ENCODE data around the gene PRRT1. TPM values are rescaled to one million over a fixed set of nuclear protein-coding genes. Genes with fewer than 3 reads are reported as not detected.
"Not testable (repeated sequence)": the region's sequence is repeated elsewhere in the genome, so short reads cannot be mapped to it uniquely, and the experiment has no call there.

Gene PRRT1
- total RNA-seq, 1 donor from 2014 or later: 6.1 TPM

DNA sequence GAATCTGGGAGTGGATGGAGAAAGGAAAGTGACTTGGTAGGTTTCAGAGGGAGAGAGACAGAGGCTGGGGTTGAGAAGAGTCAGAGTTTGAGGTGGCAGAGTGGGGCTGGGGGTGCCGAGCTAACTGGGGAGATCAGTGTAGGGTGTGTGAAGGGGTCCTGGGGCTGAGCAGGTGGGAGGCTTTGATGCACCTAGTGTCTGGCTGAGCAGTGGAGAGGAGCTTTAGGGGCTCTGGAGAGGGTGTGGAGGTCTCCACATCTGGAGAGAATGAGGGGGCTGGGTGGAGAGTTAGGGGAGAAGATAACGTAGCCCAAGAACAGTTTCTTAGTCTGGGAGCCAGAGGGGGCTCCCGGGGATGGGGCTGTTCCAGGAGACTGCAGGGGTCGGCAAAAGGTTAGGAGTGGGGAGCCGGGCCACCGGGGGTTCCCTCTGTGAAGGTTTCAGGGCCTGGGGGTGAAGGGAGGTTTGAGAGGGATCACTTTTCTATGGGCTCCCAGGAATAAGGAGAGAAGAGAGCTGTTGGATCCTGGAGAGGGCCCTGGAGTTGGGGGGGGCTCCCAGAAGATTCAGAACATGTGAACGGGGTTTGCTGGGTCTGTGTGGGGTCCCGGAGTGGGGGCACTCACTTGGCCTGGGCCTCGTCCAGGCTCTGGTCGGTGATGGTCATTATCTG, 37.5 kb upstream of the PRRT1 start:
- intact Hi-C loops (cut with DNase I): no loop called here
- no peak for ATAC-seq
- no peak for DNase-seq (ENCODE audit: low spot score)

- no peak for DNase-seq (ENCODE audit: low spot score)
These were observed 36.8 kb upstream of the PRRT1 start for GRCh38 chr6:32188381-32189068.

GRCh38 chr6:32187725-32188380, 36.1 kb upstream of the PRRT1 start:
- peak; percentile 59 for DNase-seq (ENCODE audit: low spot score)

More at GRCh38 chr6:32188381-32189068, 36.8 kb upstream of the PRRT1 start:
- no peak for ATAC-seq
- intact Hi-C loops (cut with DNase I): no loop called here

DNA sequence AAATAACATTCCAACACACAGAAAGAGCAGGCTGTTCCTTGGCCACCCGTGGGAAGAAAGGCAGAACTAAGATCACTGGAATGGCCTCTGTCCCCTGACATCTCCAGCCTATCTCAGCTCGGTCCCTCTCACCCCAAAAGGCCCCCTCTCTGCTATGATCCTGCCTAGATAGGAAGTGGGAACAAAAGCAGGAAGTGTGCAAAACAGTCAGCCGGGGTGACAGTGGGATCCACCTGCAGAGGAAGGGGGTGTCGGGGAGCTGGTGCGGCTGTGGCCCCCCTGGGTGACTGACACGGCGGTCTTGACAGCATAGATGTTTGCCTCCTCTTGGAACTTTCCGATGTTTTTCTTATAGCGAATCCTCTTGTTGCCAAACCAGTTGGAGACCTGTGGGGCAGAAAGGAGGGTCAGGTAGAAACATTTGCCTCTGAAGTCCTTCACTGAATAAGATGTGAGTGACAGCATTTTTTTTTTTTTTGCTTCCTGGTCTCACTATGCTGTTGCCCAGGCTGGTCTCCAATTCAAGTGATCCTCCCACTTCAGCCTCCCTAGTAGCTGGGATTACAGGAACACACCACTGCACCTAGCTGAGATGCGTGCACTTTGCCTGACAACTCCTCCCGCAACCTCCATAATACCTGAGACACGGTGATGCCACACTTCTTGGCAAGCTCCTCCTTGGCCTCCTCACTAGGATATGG, 35.4 kb upstream of the PRRT1 start:
- DNase-seq (ENCODE audit: low spot score) (no peak), ATAC-seq (no peak)
- intact Hi-C loops (cut with DNase I): no loop called here

More at GRCh38 chr6:32187725-32188380, 36.1 kb upstream of the PRRT1 start:
- intact Hi-C loops (cut with DNase I); ATAC-seq: not testable (repeated sequence)

DNA sequence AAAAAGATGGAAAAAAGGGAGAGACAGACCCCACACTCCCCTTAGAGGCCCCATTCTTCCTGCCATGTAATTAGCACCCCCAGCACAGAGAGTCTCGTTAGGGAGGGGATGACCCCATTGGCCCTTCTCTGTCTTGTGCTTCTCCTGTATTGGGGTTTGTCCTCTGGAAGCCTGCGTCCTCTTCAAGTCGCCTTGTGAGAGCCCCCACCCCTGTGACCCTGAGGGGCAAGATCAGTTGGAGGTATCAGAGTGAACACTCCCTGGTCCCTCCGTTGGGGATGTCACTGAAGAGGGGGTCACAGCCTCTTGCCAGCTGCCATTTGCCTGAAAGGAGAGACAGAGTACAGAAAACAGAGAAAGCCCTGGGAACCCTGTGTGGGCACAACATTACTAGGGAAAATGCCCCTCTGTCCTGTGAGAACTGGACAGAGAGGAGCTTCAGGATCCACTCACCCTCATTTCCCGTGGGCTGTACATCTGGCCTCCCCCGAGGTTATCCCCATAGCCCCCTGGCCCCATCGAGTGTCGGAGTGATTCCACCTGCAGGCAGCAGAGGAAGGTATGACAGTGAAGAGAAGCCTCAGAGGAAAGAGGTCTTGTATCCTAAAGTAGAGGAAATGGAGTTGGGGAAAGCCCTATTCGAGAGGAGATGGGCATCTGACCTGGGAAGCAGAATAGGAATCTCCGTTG, 34.6 kb upstream of the PRRT1 start:
- intact Hi-C loops (cut with DNase I); DNase-seq (ENCODE audit: low spot score); ATAC-seq: not testable (repeated sequence)

DNA sequence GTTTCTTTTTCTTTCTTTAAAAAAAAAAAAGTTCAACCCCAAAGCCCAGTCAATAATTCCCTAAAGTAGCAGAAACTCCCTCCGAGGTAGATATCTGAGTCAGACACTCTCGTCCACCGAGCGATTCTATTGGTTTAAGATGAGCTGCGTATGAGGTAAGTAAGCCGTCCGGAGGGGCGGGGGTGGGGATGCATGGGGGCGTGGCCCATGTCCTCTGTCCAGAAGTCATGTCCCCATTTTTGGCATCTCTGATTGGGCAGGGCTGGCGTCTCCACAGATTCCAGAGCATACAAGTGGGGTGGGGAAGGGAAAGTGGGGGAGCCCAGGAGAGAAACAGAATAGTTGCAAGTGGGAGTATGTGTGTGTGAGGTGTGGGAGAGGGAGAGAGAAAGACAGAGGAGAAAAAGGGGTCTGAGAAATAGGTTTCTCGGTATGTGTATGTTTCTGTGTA, 34.0 kb upstream of the PRRT1 start:
- DNase-seq (ENCODE audit: low spot score) (peak; percentile 85), ATAC-seq (peak; percentile 75)
- intact Hi-C loops (cut with DNase I): not testable (repeated sequence)

DNA sequence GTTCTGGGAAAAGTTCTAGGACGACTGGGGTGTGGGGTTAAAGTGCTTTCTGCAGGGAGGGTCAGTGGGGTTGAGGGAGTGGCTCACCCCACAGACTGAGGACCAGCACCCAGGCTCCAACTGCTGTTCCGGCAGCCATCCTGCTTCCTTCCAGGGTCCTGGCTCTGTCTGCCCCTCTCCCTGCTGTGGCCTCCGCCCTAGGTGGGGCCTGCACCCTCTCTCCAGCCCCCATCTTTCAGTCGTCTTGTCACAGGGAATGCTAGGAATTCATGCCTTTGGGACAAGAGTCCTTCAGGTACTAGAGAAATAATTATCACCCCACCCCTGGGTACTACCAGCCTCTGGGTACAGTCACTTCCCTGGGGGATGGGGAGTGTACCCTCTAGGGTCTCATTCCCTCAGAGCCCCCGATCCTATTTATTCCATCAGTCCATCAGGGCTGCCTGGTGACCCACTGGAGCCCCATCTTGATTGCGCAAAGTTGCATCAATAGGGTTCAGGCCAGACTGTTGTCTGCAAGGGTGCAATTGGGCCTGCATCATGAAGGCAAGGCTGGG, 32.4 kb upstream of the PRRT1 start, which contains the start of gene AGER:
TSS of gene AGER (minus strand) at position 170 of the 557 bp plus-strand sequence. CDS start at position 139, 31 bp downstream.
- DNase-seq (ENCODE audit: low spot score) (no peak), ATAC-seq (no peak)
- intact Hi-C loops (cut with DNase I): no loop called here

GRCh38 chr6:32183483-32184083, 31.8 kb upstream of the PRRT1 start:
- intact Hi-C loops (cut with DNase I): no loop called here
- ATAC-seq (no peak), DNase-seq (ENCODE audit: low spot score) (no peak)

DNA sequence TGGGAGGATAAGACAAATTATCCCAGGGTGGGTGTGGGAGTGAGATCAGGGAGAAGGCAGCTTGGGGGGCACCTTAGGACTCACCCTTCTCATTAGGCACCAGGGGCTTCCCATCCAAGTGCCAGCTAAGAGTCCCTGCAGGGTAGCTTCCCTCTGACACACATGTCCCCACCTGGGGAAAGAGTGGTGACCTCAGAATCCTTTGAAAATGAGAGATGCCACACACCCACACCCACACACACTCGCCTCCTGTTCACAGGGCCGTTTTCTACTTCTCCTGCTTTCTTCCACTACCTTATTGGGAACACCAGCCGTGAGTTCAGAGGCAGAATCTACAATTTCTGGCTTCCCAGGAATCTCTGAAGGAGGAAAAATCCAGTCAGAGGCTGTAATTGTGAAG, 31.3 kb upstream of the PRRT1 start:
- DNase-seq (ENCODE audit: low spot score) (no peak), ATAC-seq (no peak)
- intact Hi-C loops (cut with DNase I): no loop called here

GRCh38 chr6:32182555-32182981, 30.8 kb upstream of the PRRT1 start:
- intact Hi-C loops (cut with DNase I): no loop called here
- ATAC-seq (no peak), DNase-seq (ENCODE audit: low spot score) (no peak)

GRCh38 chr6:32181915-32182529, 30.3 kb upstream of the PRRT1 start:
- ATAC-seq: no peak
- intact Hi-C loops (cut with DNase I): no loop called here

DNA sequence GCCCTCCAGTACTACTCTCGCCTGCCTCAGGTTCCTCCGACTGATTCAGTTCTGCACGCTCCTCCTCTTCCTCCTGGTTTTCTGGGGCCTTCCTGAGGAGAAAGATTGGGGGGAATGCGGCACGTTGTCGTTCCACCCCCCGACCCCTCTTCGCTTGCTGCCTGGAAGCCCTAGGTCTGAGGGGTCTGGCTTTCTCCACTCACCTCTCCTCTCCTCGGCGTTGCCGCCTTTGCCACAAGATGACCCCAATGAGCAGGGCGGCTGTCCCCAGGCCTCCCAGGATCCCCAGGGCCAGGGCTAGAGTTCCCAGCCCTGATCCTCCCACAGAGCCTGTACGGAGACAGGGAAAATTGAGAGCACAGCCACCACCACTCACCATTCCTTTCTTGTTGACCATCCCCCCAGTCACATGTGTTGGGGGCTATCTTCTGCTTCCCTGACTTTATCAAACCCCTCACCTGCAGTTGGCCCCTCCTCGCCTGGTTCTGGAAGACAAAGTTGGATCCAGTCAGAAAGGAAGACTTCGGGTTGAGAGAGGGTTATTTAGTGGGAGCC, 29.5 kb upstream of the PRRT1 start:
- ATAC-seq (no peak), DNase-seq (ENCODE audit: low spot score) (no peak)
- intact Hi-C loops (cut with DNase I): no loop called here

More at GRCh38 chr6:32181915-32182529, 30.3 kb upstream of the PRRT1 start:
- no peak for DNase-seq (ENCODE audit: low spot score)

DNA sequence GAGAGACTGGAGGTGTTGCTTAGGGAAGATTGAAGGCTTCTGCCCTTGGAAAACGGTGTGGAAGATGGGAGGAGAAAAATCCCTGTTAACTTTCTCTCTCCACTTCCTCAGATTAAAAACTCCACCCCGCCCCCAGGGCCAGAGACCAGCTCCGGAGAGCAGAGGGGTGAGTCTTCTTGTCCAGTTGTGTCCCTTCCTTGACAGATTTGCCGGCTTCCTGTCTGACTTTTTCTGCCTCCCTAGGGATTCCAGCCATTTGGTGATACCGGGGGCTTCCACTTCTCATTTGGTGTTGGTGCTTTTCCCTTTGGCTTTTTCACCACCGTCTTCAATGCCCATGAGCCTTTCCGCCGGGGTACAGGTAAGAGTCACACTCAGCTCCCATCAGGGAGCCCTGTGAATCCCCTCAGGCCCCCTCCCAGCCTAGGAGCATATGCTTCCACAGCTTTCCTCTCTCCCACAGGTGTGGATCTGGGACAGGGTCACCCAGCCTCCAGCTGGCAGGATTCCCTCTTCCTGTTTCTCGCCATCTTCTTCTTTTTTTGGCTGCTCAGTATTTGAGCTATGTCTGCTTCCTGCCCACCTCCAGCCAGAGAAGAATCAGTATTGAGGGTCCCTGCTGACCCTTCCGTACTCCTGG, 28.1 kb upstream of the PRRT1 start:
- ATAC-seq (no peak), DNase-seq (ENCODE audit: low spot score) (no peak)
- intact Hi-C loops (cut with DNase I): no loop called here

DNA sequence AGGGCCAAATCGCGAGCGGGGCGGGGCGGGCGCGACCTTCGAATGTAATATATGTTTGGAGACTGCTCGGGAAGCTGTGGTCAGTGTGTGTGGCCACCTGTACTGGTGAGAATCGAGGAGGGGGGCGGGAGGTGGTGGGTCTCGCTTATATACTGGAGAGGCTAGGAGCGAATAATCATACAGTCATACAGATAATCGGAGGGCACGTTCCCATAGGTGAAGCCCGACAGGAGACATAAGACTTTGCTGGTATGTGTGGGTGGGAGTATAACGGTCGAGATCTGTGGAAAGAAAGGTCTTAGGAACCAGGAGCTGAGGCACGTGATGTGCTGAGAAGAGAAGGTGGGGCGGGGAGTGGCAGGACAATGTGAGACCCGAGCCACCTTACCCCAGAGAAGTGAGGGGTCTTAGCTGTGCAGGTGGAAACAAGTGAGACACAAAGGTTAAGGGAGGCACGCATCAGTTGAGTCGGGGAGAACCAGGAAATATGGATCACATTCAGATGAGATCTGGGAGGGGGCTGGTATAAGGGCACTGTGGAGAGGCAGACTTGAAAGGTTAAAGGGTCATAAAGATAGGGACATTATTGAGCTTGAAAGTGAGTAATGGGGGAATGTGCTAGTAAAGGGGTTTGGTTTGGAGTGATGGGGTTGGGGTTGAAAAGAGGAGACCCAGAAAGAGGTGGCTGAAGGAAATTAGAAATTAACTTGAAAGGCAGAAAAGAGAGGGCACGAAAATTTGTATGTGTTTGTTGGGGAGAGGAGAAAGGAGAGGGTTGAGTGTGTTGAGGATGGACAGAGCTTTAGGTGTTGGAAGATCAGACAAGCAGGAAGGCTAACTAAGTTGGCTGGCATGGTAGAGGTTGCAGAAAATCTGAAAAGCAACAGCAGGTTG, 27.1 kb upstream of the PRRT1 start:
- intact Hi-C loops (cut with DNase I): no loop called here
- ATAC-seq (no peak), DNase-seq (ENCODE audit: low spot score) (no peak)

- intact Hi-C loops (cut with DNase I): no loop called here
- DNase-seq (ENCODE audit: low spot score) (peak; percentile 97), ATAC-seq (peak; percentile 90)
These were observed 26.2 kb upstream of the PRRT1 start, which contains the start of gene RNF5 for GRCh38 chr6:32177788-32178546. RNF5 (plus strand) TSS chr6:32178405; CDS start chr6:32178512, 107 bp downstream.

All from sciatic nerve (tissue), 2 donors.